HEK293 (cell line): Measurements from ENCODE around the gene NLGN1.

Experiments used
- KLF9 ChIP-seq: fragments of 450-650 bp; formaldehyde crosslinking; IDR thresholded peaks from 2 replicates; pipeline ENCODE4 v1.5.1; 2016; ENCODE audit warnings: missing biosample characterization, missing genetic modification characterization, low read depth
- TCF7L2 ChIP-seq: IDR thresholded peaks from 2 replicates; pipeline ENCODE4 v1.6.1; 2011; ENCODE audit warnings: low read depth, mild to moderate bottlenecking, inconsistent platforms, low read length, moderate library complexity, borderline replicate concordance
- YY1 ChIP-seq: fragments of 450-650 bp; formaldehyde crosslinking; IDR thresholded peaks from 2 replicates; pipeline ENCODE4 v1.5.1; 2018; ENCODE audit warnings: missing biosample characterization, missing genetic modification characterization
- ZNF133 ChIP-seq: fragments of 450-650 bp; formaldehyde crosslinking; IDR thresholded peaks from 2 replicates; pipeline ENCODE4 v1.5.1; 2016; ENCODE audit warnings: missing biosample characterization, missing genetic modification characterization
- ZNF169 ChIP-seq: fragments of 450-650 bp; formaldehyde crosslinking; IDR thresholded peaks from 2 replicates; pipeline ENCODE4 v1.5.1; 2016; ENCODE audit warnings: missing biosample characterization, missing genetic modification characterization
- ZNF473 ChIP-seq: fragments of 450-650 bp; formaldehyde crosslinking; IDR thresholded peaks from 2 replicates; pipeline ENCODE4 v1.5.1; 2017; ENCODE audit warnings: missing biosample characterization, missing genetic modification characterization
- ZNF701 ChIP-seq: fragments of 450-650 bp; formaldehyde crosslinking; IDR thresholded peaks from 2 replicates; pipeline ENCODE4 v1.5.1; 2016; ENCODE audit warnings: missing biosample characterization, missing genetic modification characterization
- ZNF785 ChIP-seq: fragments of 450-650 bp; formaldehyde crosslinking; IDR thresholded peaks from 2 replicates; pipeline ENCODE4 v1.5.1; 2016; ENCODE audit warnings: missing biosample characterization, missing genetic modification characterization
- TF ChIP-seq, protein P1 (sequence below): fragments of 450-650 bp; formaldehyde crosslinking; IDR thresholded peaks from 2 replicates; pipeline ENCODE4 v1.5.1; 2016; ENCODE audit warnings: missing biosample characterization, missing genetic modification characterization, low read depth
- TF ChIP-seq, protein P2 (sequence below): fragments of 450-650 bp; formaldehyde crosslinking; IDR thresholded peaks from 2 replicates; pipeline ENCODE4 v1.5.1; 2016; ENCODE audit warnings: missing biosample characterization, missing genetic modification characterization
- TF ChIP-seq, protein P3 (sequence below): fragments of 450-650 bp; formaldehyde crosslinking; IDR thresholded peaks from 2 replicates; pipeline ENCODE4 v1.5.1; 2016; ENCODE audit warnings: missing biosample characterization, missing genetic modification characterization
- TF ChIP-seq, protein P4 (sequence below): fragments of 450-650 bp; formaldehyde crosslinking; IDR thresholded peaks from 2 replicates; pipeline ENCODE4 v1.5.1; 2016; ENCODE audit warnings: missing biosample characterization, missing genetic modification characterization
- TF ChIP-seq, protein P5 (sequence below): fragments of 450-650 bp; formaldehyde crosslinking; IDR thresholded peaks from 2 replicates; pipeline ENCODE4 v1.5.1; 2016; ENCODE audit warnings: missing biosample characterization, missing genetic modification characterization
- TF ChIP-seq, protein P6 (sequence below): fragments of 450-650 bp; formaldehyde crosslinking; IDR thresholded peaks from 2 replicates; pipeline ENCODE4 v1.5.1; 2016; ENCODE audit warnings: missing biosample characterization, missing genetic modification characterization, borderline replicate concordance

DNA sequence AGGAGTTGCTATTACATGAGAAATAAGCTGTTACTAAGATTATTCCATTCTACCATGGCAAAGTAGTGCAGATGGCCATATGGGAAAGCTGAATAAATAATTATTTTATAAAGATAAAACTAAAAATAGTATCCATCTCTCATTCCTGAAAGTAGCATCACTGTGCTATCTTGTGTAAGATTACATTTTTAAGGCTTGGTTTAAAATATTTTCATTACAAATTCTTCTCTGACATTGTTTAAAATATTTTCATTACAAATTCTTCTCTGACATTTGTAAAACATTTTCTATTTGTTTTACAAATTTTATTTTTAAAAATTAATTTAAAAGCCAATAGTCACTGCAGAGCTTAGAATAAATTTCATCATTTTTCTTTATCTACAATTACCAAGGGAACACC lies 796.1 kb downstream of the NLGN1 start:
- TF ChIP-seq, protein P1, sequence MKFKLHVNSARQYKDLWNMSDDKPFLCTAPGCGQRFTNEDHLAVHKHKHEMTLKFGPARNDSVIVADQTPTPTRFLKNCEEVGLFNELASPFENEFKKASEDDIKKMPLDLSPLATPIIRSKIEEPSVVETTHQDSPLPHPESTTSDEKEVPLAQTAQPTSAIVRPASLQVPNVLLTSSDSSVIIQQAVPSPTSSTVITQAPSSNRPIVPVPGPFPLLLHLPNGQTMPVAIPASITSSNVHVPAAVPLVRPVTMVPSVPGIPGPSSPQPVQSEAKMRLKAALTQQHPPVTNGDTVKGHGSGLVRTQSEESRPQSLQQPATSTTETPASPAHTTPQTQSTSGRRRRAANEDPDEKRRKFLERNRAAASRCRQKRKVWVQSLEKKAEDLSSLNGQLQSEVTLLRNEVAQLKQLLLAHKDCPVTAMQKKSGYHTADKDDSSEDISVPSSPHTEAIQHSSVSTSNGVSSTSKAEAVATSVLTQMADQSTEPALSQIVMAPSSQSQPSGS (tag by site-specific recombination), result no peak
- TF ChIP-seq ZNF473 (tag by site-specific recombination) (no peak), ZNF701 (tag by site-specific recombination) (no peak), ZNF133 (tag by site-specific recombination) (no peak), KLF9 (tag by site-specific recombination) (no peak), TCF7L2 (no peak), ZNF169 (tag by site-specific recombination) (no peak), ZNF785 (tag by site-specific recombination) (no peak), YY1 (no peak)
- TF ChIP-seq, protein P2, sequence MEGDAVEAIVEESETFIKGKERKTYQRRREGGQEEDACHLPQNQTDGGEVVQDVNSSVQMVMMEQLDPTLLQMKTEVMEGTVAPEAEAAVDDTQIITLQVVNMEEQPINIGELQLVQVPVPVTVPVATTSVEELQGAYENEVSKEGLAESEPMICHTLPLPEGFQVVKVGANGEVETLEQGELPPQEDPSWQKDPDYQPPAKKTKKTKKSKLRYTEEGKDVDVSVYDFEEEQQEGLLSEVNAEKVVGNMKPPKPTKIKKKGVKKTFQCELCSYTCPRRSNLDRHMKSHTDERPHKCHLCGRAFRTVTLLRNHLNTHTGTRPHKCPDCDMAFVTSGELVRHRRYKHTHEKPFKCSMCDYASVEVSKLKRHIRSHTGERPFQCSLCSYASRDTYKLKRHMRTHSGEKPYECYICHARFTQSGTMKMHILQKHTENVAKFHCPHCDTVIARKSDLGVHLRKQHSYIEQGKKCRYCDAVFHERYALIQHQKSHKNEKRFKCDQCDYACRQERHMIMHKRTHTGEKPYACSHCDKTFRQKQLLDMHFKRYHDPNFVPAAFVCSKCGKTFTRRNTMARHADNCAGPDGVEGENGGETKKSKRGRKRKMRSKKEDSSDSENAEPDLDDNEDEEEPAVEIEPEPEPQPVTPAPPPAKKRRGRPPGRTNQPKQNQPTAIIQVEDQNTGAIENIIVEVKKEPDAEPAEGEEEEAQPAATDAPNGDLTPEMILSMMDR (tag by site-specific recombination), result no peak
- TF ChIP-seq, protein P3, sequence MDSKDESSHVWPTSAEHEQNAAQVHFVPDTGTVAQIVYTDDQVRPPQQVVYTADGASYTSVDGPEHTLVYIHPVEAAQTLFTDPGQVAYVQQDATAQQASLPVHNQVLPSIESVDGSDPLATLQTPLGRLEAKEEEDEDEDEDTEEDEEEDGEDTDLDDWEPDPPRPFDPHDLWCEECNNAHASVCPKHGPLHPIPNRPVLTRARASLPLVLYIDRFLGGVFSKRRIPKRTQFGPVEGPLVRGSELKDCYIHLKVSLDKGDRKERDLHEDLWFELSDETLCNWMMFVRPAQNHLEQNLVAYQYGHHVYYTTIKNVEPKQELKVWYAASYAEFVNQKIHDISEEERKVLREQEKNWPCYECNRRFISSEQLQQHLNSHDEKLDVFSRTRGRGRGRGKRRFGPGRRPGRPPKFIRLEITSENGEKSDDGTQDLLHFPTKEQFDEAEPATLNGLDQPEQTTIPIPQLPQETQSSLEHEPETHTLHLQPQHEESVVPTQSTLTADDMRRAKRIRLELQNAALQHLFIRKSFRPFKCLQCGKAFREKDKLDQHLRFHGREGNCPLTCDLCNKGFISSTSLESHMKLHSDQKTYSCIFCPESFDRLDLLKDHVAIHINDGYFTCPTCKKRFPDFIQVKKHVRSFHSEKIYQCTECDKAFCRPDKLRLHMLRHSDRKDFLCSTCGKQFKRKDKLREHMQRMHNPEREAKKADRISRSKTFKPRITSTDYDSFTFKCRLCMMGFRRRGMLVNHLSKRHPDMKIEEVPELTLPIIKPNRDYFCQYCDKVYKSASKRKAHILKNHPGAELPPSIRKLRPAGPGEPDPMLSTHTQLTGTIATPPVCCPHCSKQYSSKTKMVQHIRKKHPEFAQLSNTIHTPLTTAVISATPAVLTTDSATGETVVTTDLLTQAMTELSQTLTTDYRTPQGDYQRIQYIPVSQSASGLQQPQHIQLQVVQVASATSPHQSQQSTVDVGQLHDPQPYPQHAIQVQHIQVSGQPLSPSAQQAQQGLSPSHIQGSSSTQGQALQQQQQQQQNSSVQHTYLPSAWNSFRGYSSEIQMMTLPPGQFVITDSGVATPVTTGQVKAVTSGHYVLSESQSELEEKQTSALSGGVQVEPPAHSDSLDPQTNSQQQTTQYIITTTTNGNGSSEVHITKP (tag by site-specific recombination), result no peak
- TF ChIP-seq, protein P4, sequence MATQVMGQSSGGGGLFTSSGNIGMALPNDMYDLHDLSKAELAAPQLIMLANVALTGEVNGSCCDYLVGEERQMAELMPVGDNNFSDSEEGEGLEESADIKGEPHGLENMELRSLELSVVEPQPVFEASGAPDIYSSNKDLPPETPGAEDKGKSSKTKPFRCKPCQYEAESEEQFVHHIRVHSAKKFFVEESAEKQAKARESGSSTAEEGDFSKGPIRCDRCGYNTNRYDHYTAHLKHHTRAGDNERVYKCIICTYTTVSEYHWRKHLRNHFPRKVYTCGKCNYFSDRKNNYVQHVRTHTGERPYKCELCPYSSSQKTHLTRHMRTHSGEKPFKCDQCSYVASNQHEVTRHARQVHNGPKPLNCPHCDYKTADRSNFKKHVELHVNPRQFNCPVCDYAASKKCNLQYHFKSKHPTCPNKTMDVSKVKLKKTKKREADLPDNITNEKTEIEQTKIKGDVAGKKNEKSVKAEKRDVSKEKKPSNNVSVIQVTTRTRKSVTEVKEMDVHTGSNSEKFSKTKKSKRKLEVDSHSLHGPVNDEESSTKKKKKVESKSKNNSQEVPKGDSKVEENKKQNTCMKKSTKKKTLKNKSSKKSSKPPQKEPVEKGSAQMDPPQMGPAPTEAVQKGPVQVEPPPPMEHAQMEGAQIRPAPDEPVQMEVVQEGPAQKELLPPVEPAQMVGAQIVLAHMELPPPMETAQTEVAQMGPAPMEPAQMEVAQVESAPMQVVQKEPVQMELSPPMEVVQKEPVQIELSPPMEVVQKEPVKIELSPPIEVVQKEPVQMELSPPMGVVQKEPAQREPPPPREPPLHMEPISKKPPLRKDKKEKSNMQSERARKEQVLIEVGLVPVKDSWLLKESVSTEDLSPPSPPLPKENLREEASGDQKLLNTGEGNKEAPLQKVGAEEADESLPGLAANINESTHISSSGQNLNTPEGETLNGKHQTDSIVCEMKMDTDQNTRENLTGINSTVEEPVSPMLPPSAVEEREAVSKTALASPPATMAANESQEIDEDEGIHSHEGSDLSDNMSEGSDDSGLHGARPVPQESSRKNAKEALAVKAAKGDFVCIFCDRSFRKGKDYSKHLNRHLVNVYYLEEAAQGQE (tag by site-specific recombination), result no peak
- TF ChIP-seq, protein P5, sequence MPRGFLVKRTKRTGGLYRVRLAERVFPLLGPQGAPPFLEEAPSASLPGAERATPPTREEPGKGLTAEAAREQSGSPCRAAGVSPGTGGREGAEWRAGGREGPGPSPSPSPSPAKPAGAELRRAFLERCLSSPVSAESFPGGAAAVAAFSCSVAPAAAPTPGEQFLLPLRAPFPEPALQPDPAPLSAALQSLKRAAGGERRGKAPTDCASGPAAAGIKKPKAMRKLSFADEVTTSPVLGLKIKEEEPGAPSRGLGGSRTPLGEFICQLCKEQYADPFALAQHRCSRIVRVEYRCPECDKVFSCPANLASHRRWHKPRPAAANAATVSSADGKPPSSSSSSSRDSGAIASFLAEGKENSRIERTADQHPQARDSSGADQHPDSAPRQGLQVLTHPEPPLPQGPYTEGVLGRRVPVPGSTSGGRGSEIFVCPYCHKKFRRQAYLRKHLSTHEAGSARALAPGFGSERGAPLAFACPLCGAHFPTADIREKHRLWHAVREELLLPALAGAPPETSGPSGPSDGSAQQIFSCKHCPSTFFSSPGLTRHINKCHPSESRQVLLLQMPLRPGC (tag by site-specific recombination), result no peak
- TF ChIP-seq, protein P6, sequence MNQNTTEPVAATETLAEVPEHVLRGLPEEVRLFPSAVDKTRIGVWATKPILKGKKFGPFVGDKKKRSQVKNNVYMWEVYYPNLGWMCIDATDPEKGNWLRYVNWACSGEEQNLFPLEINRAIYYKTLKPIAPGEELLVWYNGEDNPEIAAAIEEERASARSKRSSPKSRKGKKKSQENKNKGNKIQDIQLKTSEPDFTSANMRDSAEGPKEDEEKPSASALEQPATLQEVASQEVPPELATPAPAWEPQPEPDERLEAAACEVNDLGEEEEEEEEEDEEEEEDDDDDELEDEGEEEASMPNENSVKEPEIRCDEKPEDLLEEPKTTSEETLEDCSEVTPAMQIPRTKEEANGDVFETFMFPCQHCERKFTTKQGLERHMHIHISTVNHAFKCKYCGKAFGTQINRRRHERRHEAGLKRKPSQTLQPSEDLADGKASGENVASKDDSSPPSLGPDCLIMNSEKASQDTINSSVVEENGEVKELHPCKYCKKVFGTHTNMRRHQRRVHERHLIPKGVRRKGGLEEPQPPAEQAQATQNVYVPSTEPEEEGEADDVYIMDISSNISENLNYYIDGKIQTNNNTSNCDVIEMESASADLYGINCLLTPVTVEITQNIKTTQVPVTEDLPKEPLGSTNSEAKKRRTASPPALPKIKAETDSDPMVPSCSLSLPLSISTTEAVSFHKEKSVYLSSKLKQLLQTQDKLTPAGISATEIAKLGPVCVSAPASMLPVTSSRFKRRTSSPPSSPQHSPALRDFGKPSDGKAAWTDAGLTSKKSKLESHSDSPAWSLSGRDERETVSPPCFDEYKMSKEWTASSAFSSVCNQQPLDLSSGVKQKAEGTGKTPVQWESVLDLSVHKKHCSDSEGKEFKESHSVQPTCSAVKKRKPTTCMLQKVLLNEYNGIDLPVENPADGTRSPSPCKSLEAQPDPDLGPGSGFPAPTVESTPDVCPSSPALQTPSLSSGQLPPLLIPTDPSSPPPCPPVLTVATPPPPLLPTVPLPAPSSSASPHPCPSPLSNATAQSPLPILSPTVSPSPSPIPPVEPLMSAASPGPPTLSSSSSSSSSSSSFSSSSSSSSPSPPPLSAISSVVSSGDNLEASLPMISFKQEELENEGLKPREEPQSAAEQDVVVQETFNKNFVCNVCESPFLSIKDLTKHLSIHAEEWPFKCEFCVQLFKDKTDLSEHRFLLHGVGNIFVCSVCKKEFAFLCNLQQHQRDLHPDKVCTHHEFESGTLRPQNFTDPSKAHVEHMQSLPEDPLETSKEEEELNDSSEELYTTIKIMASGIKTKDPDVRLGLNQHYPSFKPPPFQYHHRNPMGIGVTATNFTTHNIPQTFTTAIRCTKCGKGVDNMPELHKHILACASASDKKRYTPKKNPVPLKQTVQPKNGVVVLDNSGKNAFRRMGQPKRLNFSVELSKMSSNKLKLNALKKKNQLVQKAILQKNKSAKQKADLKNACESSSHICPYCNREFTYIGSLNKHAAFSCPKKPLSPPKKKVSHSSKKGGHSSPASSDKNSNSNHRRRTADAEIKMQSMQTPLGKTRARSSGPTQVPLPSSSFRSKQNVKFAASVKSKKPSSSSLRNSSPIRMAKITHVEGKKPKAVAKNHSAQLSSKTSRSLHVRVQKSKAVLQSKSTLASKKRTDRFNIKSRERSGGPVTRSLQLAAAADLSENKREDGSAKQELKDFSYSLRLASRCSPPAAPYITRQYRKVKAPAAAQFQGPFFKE (tag by site-specific recombination), result no peak
